Mesendoderm (in vitro differentiated cells): ENCODE measurements around the gene CRTC1.
A peak's percentile ranks its signal among the peaks of the same experiment; 100 is the strongest.

Experiments used
- DNase-seq: peaks from one replicate; pipeline ENCODE4 v3.0.0; 2013
- H2AK5ac ChIP-seq: 2 replicates; pipeline ENCODE4 v1.6.1; 2013; ENCODE audit warnings: low read length, inconsistent platforms
- H2BK120ac ChIP-seq: 2 replicates; pipeline ENCODE4 v1.6.1; 2013; ENCODE audit warnings: low read depth, mild to moderate bottlenecking, low read length, moderate library complexity, mixed read lengths
- H2BK15ac ChIP-seq: replicated peaks from 2 replicates; pipeline ENCODE4 v1.6.1; 2013; ENCODE audit warnings: low read depth, mild to moderate bottlenecking, moderate library complexity
- H2BK5ac ChIP-seq: 2 replicates; pipeline ENCODE4 v1.6.1; 2013; ENCODE audit warnings: low read length, inconsistent platforms
- H3K18ac ChIP-seq: 2 replicates; pipeline ENCODE4 v1.6.1; 2013; ENCODE audit warnings: mild to moderate bottlenecking, low read length, mixed read lengths
- H3K23ac ChIP-seq: one replicate; pipeline ENCODE4 v1.6.1; 2013; ENCODE audit warnings: low read length
- H3K27ac ChIP-seq: 2 replicates; pipeline ENCODE4 v1.5.1; 2013; ENCODE audit warnings: low read depth, mild to moderate bottlenecking, inconsistent platforms, low read length, moderate library complexity
- H3K27me3 ChIP-seq: 2 replicates; pipeline ENCODE4 v1.6.1; 2013; ENCODE audit warnings: low read length, control low read depth, mild to moderate bottlenecking, inconsistent platforms; ENCODE audit not compliant: insufficient read depth, poor library complexity
- H3K36me3 ChIP-seq: 2 replicates; pipeline ENCODE4 v1.6.1; 2013; ENCODE audit warnings: low read length, inconsistent platforms; ENCODE audit not compliant: control insufficient read depth, insufficient read depth
- H3K4ac ChIP-seq: one replicate; pipeline ENCODE4 v1.6.1; 2013; ENCODE audit warnings: low read depth, mild to moderate bottlenecking, low read length, moderate library complexity
- H3K4me1 ChIP-seq: 2 replicates; pipeline ENCODE4 v1.6.1; 2013; ENCODE audit warnings: low read depth, low read length, inconsistent platforms; ENCODE audit not compliant: control insufficient read depth
- H3K4me2 ChIP-seq: 2 replicates; pipeline ENCODE4 v1.6.1; 2013; ENCODE audit warnings: low read length
- H3K4me3 ChIP-seq: 2 replicates; pipeline ENCODE4 v1.5.1; 2013; ENCODE audit warnings: mild to moderate bottlenecking, low read length
- H3K56ac ChIP-seq: one replicate; pipeline ENCODE4 v1.6.1; 2013; ENCODE audit warnings: low read length
- H3K79me1 ChIP-seq: 2 replicates; pipeline ENCODE4 v1.6.1; 2013; ENCODE audit warnings: low read length, inconsistent platforms
- H3K79me2 ChIP-seq: 2 replicates; pipeline ENCODE4 v1.6.1; 2013; ENCODE audit warnings: mild to moderate bottlenecking, low read length; ENCODE audit not compliant: control insufficient read depth, insufficient read depth
- H3K9ac ChIP-seq: 2 replicates; pipeline ENCODE4 v1.6.1; 2013; ENCODE audit warnings: low read length, inconsistent platforms
- H4K5ac ChIP-seq: one replicate; pipeline ENCODE4 v1.6.1; 2013; ENCODE audit warnings: low read length
- H4K8ac ChIP-seq: one replicate; pipeline ENCODE4 v1.6.1; 2013; ENCODE audit warnings: low read depth, mild to moderate bottlenecking, control low read depth, low read length, moderate library complexity
- WGBS: extraction: QIAGEN DNeasy Blood & Tissue Kit; methylation state at CpG from one replicate; pipeline ENCODE4 v1.1.7; 2013; ENCODE audit warnings: low lambda C conversion rate, missing lambda C conversion rate; ENCODE audit not compliant: insufficient coverage; ENCODE audit errors: extremely low coverage; 5-methylcytosine and 5-hydroxymethylcytosine counted together

Gene CRTC1

GRCh38 chr19:18637673-18638630, 45.5 kb upstream of the CRTC1 start:
- Histone ChIP-seq H3K4me3 (no peak overlapping the region), H2AK5ac (no peak overlapping the region), H3K79me2 (no peaks in the 10 kb centered on the region), H3K18ac (no peak overlapping the region), H3K23ac (no peak overlapping the region), H2BK120ac (no peak overlapping the region), H3K9ac (no peak overlapping the region), H3K36me3 (no peaks in the 10 kb centered on the region), H3K79me1 (peaks cover 2% of the 10 kb centered on the region), H3K27me3 (no peaks in the 10 kb centered on the region), H4K5ac (no peak overlapping the region), H3K4me2 (no peak overlapping the region), H4K8ac (no peak overlapping the region), H2BK15ac (no peak overlapping the region), H3K4me1 (no peaks in the 10 kb centered on the region), H3K27ac (no peak overlapping the region), H3K4ac (no peak overlapping the region), H3K56ac (no peak overlapping the region), H2BK5ac (no peak overlapping the region)
- no CpG with 5 or more reads among the region's 3 CpGs for WGBS
- DNase-seq = no peak

GRCh38 chr19:18639706-18640243, 43.7 kb upstream of the CRTC1 start:
- no peak overlapping the region for H2BK15ac ChIP-seq
- H2AK5ac ChIP-seq = no peak overlapping the region
- H3K9ac ChIP-seq = no peak overlapping the region
- H3K4me1 ChIP-seq = no peaks in the 10 kb centered on the region
- no peak overlapping the region for H3K27ac ChIP-seq
- no CpG with 5 or more reads among the region's 8 CpGs for WGBS
- H3K27me3 ChIP-seq = no peaks in the 10 kb centered on the region
- no peak overlapping the region for H3K18ac ChIP-seq
- no peak overlapping the region for H2BK5ac ChIP-seq
- H3K56ac ChIP-seq = no peak overlapping the region
- no peak overlapping the region for H4K5ac ChIP-seq
- no peaks in the 10 kb centered on the region for H3K79me2 ChIP-seq
- H3K4me3 ChIP-seq = no peak overlapping the region
- no peak overlapping the region for H3K4me2 ChIP-seq
- no peak overlapping the region for H3K4ac ChIP-seq
- no peak overlapping the region for H4K8ac ChIP-seq
- no peaks in the 10 kb centered on the region for H3K36me3 ChIP-seq
- peaks cover 2% of the 10 kb centered on the region for H3K79me1 ChIP-seq
- H3K23ac ChIP-seq = no peak overlapping the region
- DNase-seq = no peak
- H2BK120ac ChIP-seq = no peak overlapping the region

GRCh38 chr19:18644196-18645034, 39.1 kb upstream of the CRTC1 start:
- Histone ChIP-seq H3K4me2 (no peak overlapping the region), H3K27ac (no peak overlapping the region), H3K4me1 (no peaks in the 10 kb centered on the region), H3K36me3 (no peaks in the 10 kb centered on the region), H3K79me2 (no peaks in the 10 kb centered on the region), H3K4me3 (no peak overlapping the region), H2AK5ac (no peak overlapping the region), H2BK15ac (no peak overlapping the region), H2BK5ac (no peak overlapping the region), H3K4ac (no peak overlapping the region), H3K18ac (no peak overlapping the region), H3K27me3 (no peaks in the 10 kb centered on the region), H4K8ac (no peak overlapping the region), H4K5ac (no peak overlapping the region), H3K56ac (no peak overlapping the region), H3K23ac (no peak overlapping the region), H3K79me1 (no peaks in the 10 kb centered on the region), H2BK120ac (no peak overlapping the region), H3K9ac (no peak overlapping the region)
- peak; percentile 47 for DNase-seq
- no CpG with 5 or more reads among the region's 15 CpGs for WGBS

GRCh38 chr19:18645035-18645511, 38.4 kb upstream of the CRTC1 start:
- no peak overlapping the region for H2BK120ac ChIP-seq
- H3K23ac ChIP-seq = no peak overlapping the region
- no peaks in the 10 kb centered on the region for H3K79me1 ChIP-seq
- no peak overlapping the region for H3K4me3 ChIP-seq
- no peak overlapping the region for H2BK15ac ChIP-seq
- H3K18ac ChIP-seq = no peak overlapping the region
- no peak for DNase-seq
- no peaks in the 10 kb centered on the region for H3K4me1 ChIP-seq
- H3K56ac ChIP-seq = no peak overlapping the region
- no peaks in the 10 kb centered on the region for H3K36me3 ChIP-seq
- no peak overlapping the region for H3K9ac ChIP-seq
- no peak overlapping the region for H4K8ac ChIP-seq
- H3K4ac ChIP-seq = no peak overlapping the region
- no CpG with 5 or more reads among the region's 13 CpGs for WGBS
- H3K4me2 ChIP-seq = no peak overlapping the region
- no peak overlapping the region for H2AK5ac ChIP-seq
- no peak overlapping the region for H2BK5ac ChIP-seq
- no peak overlapping the region for H4K5ac ChIP-seq
- H3K27ac ChIP-seq = no peak overlapping the region
- H3K27me3 ChIP-seq = no peaks in the 10 kb centered on the region
- H3K79me2 ChIP-seq = no peaks in the 10 kb centered on the region

- Histone ChIP-seq H3K23ac (no peak overlapping the region), H3K4me2 (no peak overlapping the region), H3K56ac (no peak overlapping the region), H2BK120ac (no peak overlapping the region), H2BK15ac (no peak overlapping the region), H4K8ac (no peak overlapping the region), H3K4ac (no peak overlapping the region), H3K36me3 (no peaks in the 10 kb centered on the region), H2BK5ac (no peak overlapping the region), H3K18ac (no peak overlapping the region), H4K5ac (no peak overlapping the region), H3K27me3 (no peaks in the 10 kb centered on the region), H3K9ac (no peak overlapping the region), H2AK5ac (no peak overlapping the region), H3K27ac (no peak overlapping the region), H3K4me1 (no peaks in the 10 kb centered on the region), H3K79me1 (no peaks in the 10 kb centered on the region), H3K4me3 (no peak overlapping the region), H3K79me2 (no peaks in the 10 kb centered on the region)
- WGBS = no CpG with 5 or more reads among the region's 34 CpGs
- no peak for DNase-seq
Observed at GRCh38 chr19:18646535-18647370, 36.7 kb upstream of the CRTC1 start.
